ENCODE measurements around the gene HNRNPA3. TPM values are rescaled to one million over a fixed set of nuclear protein-coding genes. Genes with fewer than 3 reads are reported as not detected.

HNRNPA3 gene
- total and polyA plus RNA-seq, 2 donors (not counting 3 experiments of a cell fraction or from before 2014, with no cell fraction given): 57.5 to 316 TPM

GRCh38 chr2:177192788-177193187 lies 19.8 kb upstream of the HNRNPA3 start:
- POLR2A ChIA-PET: interaction anchor here (0.6 kb wide), 1 partner anchor 14 kb away, joined by 4 read pairs; no protein-coding TSS in a partner anchor
- no peak overlapping the region for H3K27ac ChIP-seq (ENCODE audit: insufficient read depth, low read depth, low read length)
- DNase-seq (ENCODE audit: low read depth, low spot score): no peak
- CTCF ChIA-PET: no interaction called here
- dilution Hi-C loops (cut with MboI; ENCODE audit: extremely low pct_ligation_motif_present, low sequenced_read_pairs): no loop called here
- no peaks in the 10 kb centered on the region for H3K9me1 ChIP-seq (replicated peaks; ENCODE audit: control insufficient read depth, extremely low read depth, insufficient read depth, low read length)
- H4K20me1 ChIP-seq (replicated peaks; ENCODE audit: control insufficient read depth, extremely low read depth, insufficient read depth, low read length): no peaks in the 10 kb centered on the region
- no peaks in the 10 kb centered on the region for H3K4me1 ChIP-seq (ENCODE audit: control insufficient read depth, extremely low read depth, insufficient read depth, low read length)
- no peaks in the 10 kb centered on the region for H3K27me3 ChIP-seq (ENCODE audit: control insufficient read depth in 2 of 2, insufficient read depth in 2 of 2, low read length in 2 of 2)
- FAIRE-seq: peak; percentile 50
- no TSS peak for BruUV-seq (replicated peaks)
- intact Hi-C loops (cut with micrococcal nuclease): no loop called here
- H3K9ac ChIP-seq (replicated peaks; ENCODE audit: extremely low read depth, insufficient read depth, low read length): no peak overlapping the region
- H3K36me3 ChIP-seq (ENCODE audit: control insufficient read depth in 2 of 2, extremely low read depth in 1 of 2, insufficient read depth in 2 of 2, low read length in 2 of 2): no peaks in the 10 kb centered on the region
- TF ChIP-seq GATA2 (IDR thresholded peaks at IDR 0.05; ENCODE audit: insufficient read depth, insufficient read length, low read depth, low read length): no peak
- H2AFZ ChIP-seq (ENCODE audit: low read depth, low read length): no peak overlapping the region
- no peak overlapping the region for H3K4me3 ChIP-seq (replicated peaks in 1 of 3; ENCODE audit: insufficient read depth in 1 of 3, low read depth in 1 of 3, low read length in 3 of 3)
- no peak overlapping the region for H3K4me2 ChIP-seq (ENCODE audit: insufficient read depth, low read length)
- H3K79me2 ChIP-seq (ENCODE audit: control insufficient read depth, insufficient read depth, low read length): no peaks in the 10 kb centered on the region
- H3K9me3 ChIP-seq (replicated peaks; ENCODE audit: control insufficient read depth, insufficient read depth, low read length): no peaks in the 10 kb centered on the region

GRCh38 chr2:177193240-177193639 lies 19.4 kb upstream of the HNRNPA3 start:
- H3K27me3 ChIP-seq (ENCODE audit: control insufficient read depth in 2 of 2, insufficient read depth in 2 of 2, low read length in 2 of 2): no peaks in the 10 kb centered on the region
- no peak overlapping the region for H3K27ac ChIP-seq (ENCODE audit: insufficient read depth, low read depth, low read length)
- no peak for FAIRE-seq
- dilution Hi-C loops (cut with MboI; ENCODE audit: extremely low pct_ligation_motif_present, low sequenced_read_pairs): no loop called here
- no peaks in the 10 kb centered on the region for H3K4me1 ChIP-seq (ENCODE audit: control insufficient read depth, extremely low read depth, insufficient read depth, low read length)
- no peak overlapping the region for H3K4me2 ChIP-seq (ENCODE audit: insufficient read depth, low read length)
- CTCF ChIA-PET: interaction anchor here (2.4 kb wide), 1 partner anchor 29 kb away, joined by 7 read pairs; no protein-coding TSS in a partner anchor
- no peaks in the 10 kb centered on the region for H3K9me1 ChIP-seq (replicated peaks; ENCODE audit: control insufficient read depth, extremely low read depth, insufficient read depth, low read length)
- no peaks in the 10 kb centered on the region for H4K20me1 ChIP-seq (replicated peaks; ENCODE audit: control insufficient read depth, extremely low read depth, insufficient read depth, low read length)
- H3K4me3 ChIP-seq (replicated peaks in 1 of 3; ENCODE audit: insufficient read depth in 1 of 3, low read depth in 1 of 3, low read length in 3 of 3): no peak overlapping the region
- no peaks in the 10 kb centered on the region for H3K79me2 ChIP-seq (ENCODE audit: control insufficient read depth, insufficient read depth, low read length)
- no peak overlapping the region for H3K9ac ChIP-seq (replicated peaks; ENCODE audit: extremely low read depth, insufficient read depth, low read length)
- no peak for TF ChIP-seq FOS (IDR thresholded peaks at IDR 0.05; ENCODE audit: borderline replicate concordance, insufficient read depth, low read length)
- no peak for TF ChIP-seq EZH2 (IDR thresholded peaks at IDR 0.05; ENCODE audit: borderline replicate concordance, low read depth, low read length, severe bottlenecking)
- no peak for TF ChIP-seq GATA2 (IDR thresholded peaks at IDR 0.05; ENCODE audit: insufficient read depth, insufficient read length, low read depth, low read length)
- TF ChIP-seq MAX (IDR thresholded peaks at IDR 0.05; ENCODE audit: insufficient read depth, insufficient read length): no peak
- no peak for TF ChIP-seq POLR2A (IDR thresholded peaks at IDR 0.05; ENCODE audit: low read depth, low read length)
- TF ChIP-seq CTCF (IDR thresholded peaks at IDR 0.05; ENCODE audit: extremely low read depth in 1 of 2, insufficient read depth in 1 of 2, low read depth in 1 of 2, low read length in 2 of 2): no peak
- no peak for TF ChIP-seq MYC (IDR thresholded peaks at IDR 0.05; ENCODE audit: low read depth, low read length)
- TF ChIP-seq JUN (IDR thresholded peaks at IDR 0.05; ENCODE audit: borderline replicate concordance, insufficient read depth, insufficient read length, low read depth): no peak
- no peak for TF ChIP-seq POLR2AphosphoS5 (IDR thresholded peaks at IDR 0.05; ENCODE audit: insufficient read depth, low read depth, low read length)
- DNase-seq (ENCODE audit: low read depth, low spot score): no peak
- POLR2A ChIA-PET: no interaction called here
- no TSS peak for BruUV-seq (replicated peaks)
- intact Hi-C loops (cut with micrococcal nuclease): no loop called here
- no peaks in the 10 kb centered on the region for H3K9me3 ChIP-seq (replicated peaks; ENCODE audit: control insufficient read depth, insufficient read depth, low read length)
- H2AFZ ChIP-seq (ENCODE audit: low read depth, low read length): no peak overlapping the region
- no peaks in the 10 kb centered on the region for H3K36me3 ChIP-seq (ENCODE audit: control insufficient read depth in 2 of 2, extremely low read depth in 1 of 2, insufficient read depth in 2 of 2, low read length in 2 of 2)

Measured in endothelial cell of umbilical vein (primary cell).